Head of caudate nucleus (tissue), 42 donors: ENCODE results near the gene SP100.
"Not testable (repeated sequence)": the region's sequence is repeated elsewhere in the genome, so short reads cannot be mapped to it uniquely, and the experiment has no call there.

ENCODE experiments used
- DNase-seq, 42 donors: peaks; one replicate each; pipeline versions ENCODE4 v3.0.0 to v3.0.0-alpha.2; 2020 to 2021; ENCODE audit warnings: mixed read lengths in 7 of 42
- intact Hi-C: fragments of 100-400 bp; cut with DNase I; formaldehyde crosslinking; loops from one replicate; pipeline ENCODE4 v1.15.0; 2022

Gene SP100

GRCh38 chr2:230453006-230453405 is 37.0 kb downstream of the SP100 start:
- no peak for DNase-seq
- intact Hi-C loops, result no loop called here

DNA sequence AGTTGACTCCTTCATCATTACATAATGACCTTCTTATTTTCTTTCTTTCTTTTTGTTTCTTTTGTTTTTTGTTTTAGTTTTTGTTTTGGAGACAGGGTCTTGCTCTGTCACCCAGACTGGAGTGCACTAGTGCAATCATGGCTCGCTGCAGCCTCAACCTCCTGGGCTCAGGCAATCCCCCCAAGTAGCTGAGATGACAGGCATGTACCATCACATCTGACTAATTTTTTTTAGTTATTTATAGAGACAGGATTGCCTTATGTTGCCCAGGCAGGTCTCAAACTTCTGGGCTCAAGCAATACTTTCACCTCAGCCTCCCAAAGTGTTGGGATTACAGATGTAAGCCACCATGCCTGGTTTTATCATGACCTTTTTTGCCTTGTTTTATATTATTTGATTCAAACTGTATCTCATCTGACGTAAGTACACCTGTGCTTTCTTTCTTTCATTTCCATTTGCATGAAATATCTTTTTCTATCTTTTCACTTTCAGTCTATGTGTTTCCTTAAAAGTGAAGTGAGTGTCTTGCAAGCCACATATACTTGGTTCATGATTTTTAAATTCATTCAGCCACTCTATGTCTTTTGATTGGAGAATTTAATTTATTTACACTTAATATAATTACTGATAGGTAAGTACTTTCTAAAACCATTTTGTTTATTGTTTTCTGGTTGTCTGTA is 39.1 kb downstream of the SP100 start:
- no peak for DNase-seq
- intact Hi-C loops, result no loop called here

DNA sequence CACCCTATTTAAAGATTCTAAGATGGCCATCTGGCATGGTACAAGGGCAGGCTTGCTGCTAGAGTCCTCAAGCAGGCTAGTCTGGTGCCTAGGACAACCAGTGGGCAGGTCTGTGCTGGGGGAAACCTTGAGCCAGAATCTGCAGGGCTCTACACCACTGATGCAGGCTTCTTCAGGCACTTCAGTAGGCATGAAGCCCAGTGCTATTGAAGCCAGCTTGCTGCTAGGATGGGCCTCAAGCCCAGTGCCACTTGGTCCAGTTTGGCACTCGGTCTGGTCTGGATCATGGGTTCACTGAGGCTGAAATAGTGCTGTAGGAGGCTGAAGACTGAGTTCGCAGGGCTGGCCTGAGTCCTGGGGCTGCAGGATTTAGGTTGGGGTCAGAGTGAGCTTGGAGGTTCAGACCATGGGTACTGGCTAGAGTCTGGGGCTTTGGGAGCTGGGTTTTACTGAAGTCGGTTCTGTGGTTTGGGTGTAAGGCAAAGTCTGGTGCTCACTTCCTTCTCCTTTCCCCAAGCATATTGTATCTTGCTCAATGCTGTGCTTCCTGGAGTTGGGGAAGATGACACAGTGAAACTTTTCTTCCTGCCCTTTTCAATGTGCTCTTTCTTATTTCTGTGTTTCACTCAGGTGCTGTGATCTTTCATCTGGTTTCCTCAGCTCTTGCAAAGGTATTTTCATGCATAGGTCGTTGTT is 41.2 kb downstream of the SP100 start:
- intact Hi-C loops, result no loop called here
- peak in 13 of 42 donors; percentile 4 to 48 (median 17) for DNase-seq

- no peak for DNase-seq
- intact Hi-C loops, result no loop called here
Measured at GRCh38 chr2:230457793-230458192, 41.8 kb downstream of the SP100 start.

DNA sequence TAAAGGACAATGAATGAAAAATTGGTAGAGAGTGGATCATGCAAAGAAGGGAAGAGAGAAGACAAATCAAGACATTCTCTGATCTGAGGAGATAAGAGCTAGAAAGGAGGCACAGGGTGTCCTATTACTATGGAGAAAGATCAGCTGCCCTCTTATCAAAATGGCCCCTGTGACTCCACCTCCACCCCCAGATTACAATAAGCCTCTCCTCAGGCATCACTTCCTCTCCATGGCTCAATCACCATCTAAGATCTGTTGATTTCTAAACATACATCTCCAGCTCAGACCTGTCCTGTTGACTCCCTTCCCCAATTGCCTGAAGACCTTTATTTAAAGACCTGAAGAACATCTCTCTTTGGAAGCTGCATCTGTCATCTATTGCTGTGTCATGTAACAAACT is 43.2 kb downstream of the SP100 start:
- no peak for DNase-seq
- intact Hi-C loops, result no loop called here

DNA sequence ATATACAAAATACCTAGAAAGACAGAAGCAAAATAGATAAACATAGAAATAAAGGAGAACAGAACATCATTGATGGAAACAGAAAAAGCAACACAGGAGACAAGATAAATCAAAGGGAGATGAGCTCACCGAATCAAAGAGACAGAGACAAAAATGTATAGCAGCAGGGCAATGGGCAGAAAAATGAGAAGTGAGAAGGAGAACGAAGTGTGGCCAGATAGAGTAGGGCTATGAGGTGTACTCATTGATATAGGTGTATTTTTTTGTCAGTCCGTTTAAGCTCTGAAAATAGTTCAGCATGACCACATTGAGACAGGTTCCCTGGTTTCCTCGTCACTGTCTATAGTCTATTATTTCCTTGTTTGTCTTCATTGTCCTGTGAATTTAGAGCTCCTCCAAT is 55.1 kb downstream of the SP100 start:
- intact Hi-C loops, result no loop called here
- DNase-seq, result no peak

- intact Hi-C loops, result no loop called here
- DNase-seq, result no peak
Measured at GRCh38 chr2:230472621-230473018, 56.6 kb downstream of the SP100 start.

DNA sequence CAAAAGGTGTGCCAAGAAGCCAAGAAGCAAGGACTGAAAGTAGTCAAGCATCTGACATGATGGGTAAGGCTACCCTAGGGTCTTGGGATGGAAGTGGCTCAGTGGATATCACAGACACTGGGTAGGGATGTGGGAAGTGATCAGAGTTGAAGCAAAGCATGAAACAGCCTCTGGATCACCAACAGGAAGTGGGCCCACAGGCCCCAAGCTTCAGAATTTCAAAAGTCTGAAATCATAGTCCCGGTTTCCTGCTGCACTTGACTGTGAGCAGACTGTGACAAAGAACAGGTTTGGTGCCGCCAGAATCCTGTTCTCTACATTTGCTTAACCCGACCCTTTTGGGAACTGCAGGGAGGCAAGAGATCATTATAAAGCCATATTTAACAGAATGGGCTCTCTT is 57.4 kb downstream of the SP100 start:
- intact Hi-C loops, result no loop called here
- DNase-seq, result no peak

DNA sequence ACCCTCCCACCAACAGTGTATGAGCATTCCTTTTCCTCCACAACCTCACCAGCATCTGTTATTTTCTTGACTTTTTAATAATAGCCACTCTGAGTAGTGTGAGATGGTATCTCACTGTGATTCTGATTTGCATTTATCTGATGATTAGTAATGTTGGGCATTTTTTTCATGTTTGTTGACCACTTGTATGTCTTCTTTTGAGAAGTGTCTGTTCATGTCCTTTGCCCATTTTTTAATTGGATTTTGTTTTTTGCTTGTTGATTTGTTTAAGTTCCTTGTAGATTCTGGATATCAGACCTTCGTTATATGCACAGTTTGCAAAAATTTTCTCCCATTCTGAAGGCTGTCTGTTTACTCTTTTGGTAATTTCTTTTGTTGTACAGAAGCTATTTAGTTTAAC is 59.1 kb downstream of the SP100 start:
- intact Hi-C loops, result no loop called here
- no peak for DNase-seq

DNA sequence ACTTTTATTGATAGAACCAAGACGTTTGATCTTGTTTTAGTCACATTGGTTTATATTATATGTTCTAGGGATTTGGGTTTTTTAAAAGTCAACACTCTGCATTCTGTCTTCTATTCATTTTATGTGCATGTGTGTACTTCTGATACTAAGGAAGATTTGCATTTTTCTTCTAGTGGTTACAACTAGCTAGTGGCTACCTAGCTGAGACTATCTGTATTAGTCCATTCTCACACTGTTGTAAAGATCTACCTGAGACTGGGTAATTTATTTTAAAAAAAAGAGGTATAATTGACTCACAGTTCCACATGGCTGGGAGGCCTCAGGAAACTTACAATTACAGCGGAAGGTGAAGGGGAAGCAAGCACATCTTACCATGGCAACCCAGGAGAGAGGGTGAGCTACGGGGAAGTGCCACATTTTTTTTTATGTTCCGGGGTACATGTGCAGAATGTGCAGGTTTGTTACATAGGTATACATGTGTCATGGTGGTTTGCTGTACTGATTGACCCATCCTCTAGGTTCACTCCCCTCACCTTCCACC is 69.9 kb downstream of the SP100 start:
- DNase-seq, result no peak
- intact Hi-C loops, result no loop called here

DNA sequence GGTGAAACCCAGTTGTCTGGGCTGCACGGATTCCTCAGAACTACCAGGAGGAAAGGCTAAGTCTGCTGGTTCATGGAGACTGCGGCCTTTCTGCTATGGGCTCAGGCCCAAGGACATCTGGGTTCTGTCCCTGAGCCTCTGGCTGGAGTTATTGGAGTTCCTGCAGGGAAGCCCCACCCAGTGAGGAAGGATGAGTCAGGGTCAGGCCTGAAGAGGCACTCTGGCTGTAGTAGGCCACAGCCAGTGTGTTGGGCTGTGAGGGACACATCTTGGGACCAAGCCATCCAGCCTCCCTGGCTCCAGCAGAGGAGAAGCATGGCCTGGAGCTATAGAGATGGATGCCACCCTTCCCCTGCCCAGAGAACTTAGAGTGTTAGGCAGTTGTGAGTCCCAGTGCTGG is 75.2 kb downstream of the SP100 start:
- DNase-seq, intact Hi-C loops: not testable (repeated sequence)

- DNase-seq, result no peak
- intact Hi-C loops, result no loop called here
Measured at GRCh38 chr2:230492107-230492506, 76.1 kb downstream of the SP100 start.

DNA sequence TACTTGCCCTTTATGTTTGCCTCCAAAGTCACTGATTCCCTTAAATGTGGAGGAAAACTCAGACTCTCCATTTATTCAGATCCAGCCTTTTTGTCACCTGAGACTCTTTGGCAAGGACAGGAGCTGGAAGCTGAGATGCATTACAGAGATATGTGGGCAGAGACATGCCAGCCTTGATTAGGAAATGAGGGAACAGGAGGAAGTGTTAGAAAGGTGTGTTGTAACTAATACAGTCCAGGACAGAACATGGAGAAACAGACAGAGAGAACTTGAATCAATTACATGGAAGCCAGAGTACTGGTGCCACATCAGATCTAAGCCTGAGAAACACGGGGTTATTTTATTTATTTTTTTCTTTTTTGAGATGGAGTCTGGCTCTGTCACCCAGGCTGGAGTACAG is 79.0 kb downstream of the SP100 start:
- intact Hi-C loops, result no loop called here
- DNase-seq, result no peak

- intact Hi-C loops, result no loop called here
Measured at GRCh38 chr2:230496891-230497290, 80.9 kb downstream of the SP100 start.

GRCh38 chr2:230498506-230499107 is 82.6 kb downstream of the SP100 start:
- DNase-seq, result no peak
- intact Hi-C loops, result no loop called here

More at GRCh38 chr2:230496891-230497290, 80.9 kb downstream of the SP100 start:
- no peak for DNase-seq

DNA sequence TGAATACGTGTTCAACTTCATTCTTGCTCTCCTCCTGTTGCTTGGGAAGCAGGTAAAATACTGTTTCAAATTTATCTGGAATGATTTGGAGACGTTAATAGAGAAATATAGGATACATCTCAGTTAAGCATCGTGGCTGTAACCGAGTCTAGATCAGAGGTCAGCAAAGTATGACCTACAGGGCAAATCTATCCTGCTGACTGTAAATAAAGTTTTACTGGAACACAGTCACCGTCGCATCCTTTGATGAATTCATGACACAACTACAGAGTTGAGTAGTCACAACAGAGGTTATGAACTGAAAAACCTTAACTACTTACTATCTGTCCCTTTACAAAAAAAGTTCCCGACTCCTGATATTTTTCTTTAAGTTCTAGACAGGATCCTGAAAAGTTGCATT is 86.6 kb downstream of the SP100 start:
- DNase-seq, result no peak
- intact Hi-C loops, result no loop called here

GRCh38 chr2:230503798-230504197 is 87.8 kb downstream of the SP100 start:
- no peak for DNase-seq

GRCh38 chr2:230505162-230505561 is 89.2 kb downstream of the SP100 start:
- DNase-seq, result no peak
- intact Hi-C loops, result no loop called here

More at GRCh38 chr2:230503798-230504197, 87.8 kb downstream of the SP100 start:
- intact Hi-C loops, result no loop called here

DNA sequence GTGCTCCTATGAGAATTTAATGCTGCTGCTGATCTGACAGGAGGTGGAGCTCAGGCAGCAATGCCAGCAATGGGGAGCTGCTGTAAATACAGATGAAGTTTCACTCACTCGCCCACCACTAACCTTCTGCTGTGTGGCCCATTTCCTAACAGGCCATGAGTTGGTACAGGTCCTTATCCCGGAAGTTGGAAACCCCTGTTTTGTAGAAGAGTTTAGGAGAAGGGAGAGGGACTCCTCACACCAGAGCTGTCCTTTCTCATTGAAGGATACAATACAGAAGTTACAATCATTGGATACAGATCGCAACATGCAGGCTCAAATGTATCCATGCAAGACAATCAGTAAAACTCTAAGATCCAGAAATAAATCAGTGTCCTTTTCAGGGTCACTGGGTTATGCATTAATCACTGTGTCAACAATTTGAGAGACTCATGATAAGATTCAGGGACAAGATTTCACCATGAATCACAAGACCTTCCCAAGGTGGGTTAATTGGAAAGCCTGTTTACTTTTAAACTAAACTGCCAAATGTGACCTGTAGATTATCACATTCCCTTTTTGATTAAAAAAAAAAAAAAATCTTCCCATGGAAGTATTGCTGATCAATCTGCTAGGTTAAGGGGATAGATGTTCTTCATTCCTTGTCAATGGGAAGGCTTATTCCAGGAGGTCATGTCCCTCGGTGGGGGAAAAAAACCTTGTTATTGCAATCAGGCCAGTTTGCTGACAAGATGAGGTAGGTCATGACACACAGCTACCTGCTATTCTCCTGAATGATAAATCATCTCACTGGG is 97.2 kb downstream of the SP100 start:
- intact Hi-C loops, result no loop called here
- DNase-seq, result no peak
